Uterus (tissue), 4 donors: ENCODE results near the gene BCAT1. TPM values are rescaled to one million over a fixed set of nuclear protein-coding genes. Genes with fewer than 3 reads are reported as not detected.

Source experiments
- DNase-seq, 2 donors: peaks; one replicate each; pipeline ENCODE4 v3.0.0-alpha.2; 2019 to 2020
- H3K27ac ChIP-seq, 2 donors: fragments of 200-600 bp; sonication (generic); 1 replicate in 1 of 2; 2 replicates in 1 of 2; pipeline ENCODE4 v1.5.1; 2016 to 2018
- H3K27me3 ChIP-seq, 2 donors: fragments of 200-600 bp; sonication (generic); one replicate each; pipeline ENCODE4 v1.5.1; 2018 to 2019; ENCODE audit warnings: control low read depth in 1 of 2
- H3K36me3 ChIP-seq, 2 donors: fragments of 200-600 bp; sonication (generic); one replicate each; pipeline ENCODE4 v1.5.1; 2019; ENCODE audit warnings: control low read depth in 1 of 2
- H3K4me1 ChIP-seq, 2 donors: fragments of 200-600 bp; sonication (generic); one replicate each; pipeline ENCODE4 v1.5.1; 2018 to 2019; ENCODE audit warnings: control low read depth in 1 of 2
- H3K4me3 ChIP-seq, 2 donors: fragments of 200-600 bp; sonication (generic); 1 replicate in 1 of 2; 2 replicates in 1 of 2; pipeline ENCODE4 v1.5.1; 2018 to 2019; ENCODE audit warnings: mild to moderate bottlenecking in 1 of 2
- H3K9me3 ChIP-seq, 2 donors: fragments of 200-600 bp; sonication (generic); one replicate each; pipeline ENCODE4 v1.5.1; 2019; ENCODE audit warnings: control low read depth in 1 of 2
- POLR2A ChIP-seq, 2 donors: fragments of 450-650 bp; IDR thresholded peaks; one replicate each; pipeline ENCODE4 v1.6.1; 2016; ENCODE audit warnings: antibody characterized with exemption in 2 of 2, mild to moderate bottlenecking in 1 of 2, moderate library complexity in 1 of 2
- intact Hi-C: fragments of 100-400 bp; cut with DNase I; formaldehyde crosslinking; loops from one replicate; pipeline ENCODE4 v1.15.1; 2023; ENCODE audit warnings: low total_unique reads
- total RNA-seq, 4 donors: library from RNA; depleted of rRNA in 3 of 4; stranded (reverse); fragments of >200 nt in 3 of 4; gene quantifications; one replicate each; pipeline versions ENCODE4 v1.1.0 to v1.2.4, GENCODE V29; 2014 to 2023
- TF ChIP-seq, protein P1 (sequence below), 4 experiments: fragments of 200-600 bp in 2 of 4; fragments of 450-650 bp in 2 of 4; sonication (generic) in 2 of 4; IDR thresholded peaks; one replicate each; pipeline ENCODE4 v1.5.1; 2016 to 2019; ENCODE audit warnings: antibody characterized with exemption in 4 of 4, mild to moderate bottlenecking in 2 of 4, moderate library complexity in 1 of 4
- donor health status: DM: yes; HTN: yes; CAD: no.

The BCAT1 gene
- total RNA-seq, 4 donors from 2014 or later: 23.6 to 221 (median 59.7) TPM

DNA sequence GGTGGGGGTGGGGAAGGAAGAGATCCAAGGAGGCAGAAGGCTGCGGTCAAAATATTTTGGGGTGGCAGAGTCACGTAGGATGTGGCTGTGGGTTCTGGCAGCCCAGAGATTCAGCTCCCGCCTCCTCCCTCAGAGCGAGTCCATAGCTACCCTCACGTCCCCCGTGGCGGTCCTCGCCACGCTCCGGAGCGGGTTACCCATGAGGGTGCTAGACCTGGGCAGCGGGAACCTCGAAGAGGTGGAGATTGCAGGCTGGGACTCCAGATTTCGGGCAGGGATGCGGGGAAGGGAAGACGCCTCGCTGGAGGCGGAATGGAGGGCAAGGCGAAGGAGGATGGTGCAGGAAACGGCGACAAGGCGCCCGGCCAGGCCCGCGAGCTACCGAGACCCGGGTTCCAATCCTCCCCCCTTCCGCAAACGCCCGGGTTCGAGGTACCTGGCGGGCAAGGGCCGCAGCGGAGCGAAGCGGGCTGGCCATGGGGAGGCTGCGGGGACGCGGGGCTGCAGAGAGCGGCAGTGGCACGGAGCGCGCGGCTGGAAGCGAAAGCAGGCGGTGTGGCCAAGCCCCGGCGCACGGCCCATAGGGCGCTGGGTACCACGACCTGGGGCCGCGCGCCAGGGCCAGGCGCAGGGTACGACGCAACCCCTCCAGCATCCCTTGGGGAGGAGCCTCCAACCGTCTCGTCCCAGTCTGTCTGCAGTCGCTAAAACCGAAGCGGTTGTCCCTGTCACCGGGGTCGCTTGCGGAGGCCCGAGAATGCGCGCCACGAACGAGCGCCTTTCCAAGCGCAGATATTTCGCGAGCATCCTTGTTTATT, 46.2 kb downstream of the BCAT1 start:
- no peak for DNase-seq
- peak overlapping the region; percentile 50 to 52 for H3K4me3 ChIP-seq
- intact Hi-C loops: no loop called here
- TF ChIP-seq POLR2A (IDR thresholded peaks at IDR 0.05): no peak
- TF ChIP-seq, protein P1, sequence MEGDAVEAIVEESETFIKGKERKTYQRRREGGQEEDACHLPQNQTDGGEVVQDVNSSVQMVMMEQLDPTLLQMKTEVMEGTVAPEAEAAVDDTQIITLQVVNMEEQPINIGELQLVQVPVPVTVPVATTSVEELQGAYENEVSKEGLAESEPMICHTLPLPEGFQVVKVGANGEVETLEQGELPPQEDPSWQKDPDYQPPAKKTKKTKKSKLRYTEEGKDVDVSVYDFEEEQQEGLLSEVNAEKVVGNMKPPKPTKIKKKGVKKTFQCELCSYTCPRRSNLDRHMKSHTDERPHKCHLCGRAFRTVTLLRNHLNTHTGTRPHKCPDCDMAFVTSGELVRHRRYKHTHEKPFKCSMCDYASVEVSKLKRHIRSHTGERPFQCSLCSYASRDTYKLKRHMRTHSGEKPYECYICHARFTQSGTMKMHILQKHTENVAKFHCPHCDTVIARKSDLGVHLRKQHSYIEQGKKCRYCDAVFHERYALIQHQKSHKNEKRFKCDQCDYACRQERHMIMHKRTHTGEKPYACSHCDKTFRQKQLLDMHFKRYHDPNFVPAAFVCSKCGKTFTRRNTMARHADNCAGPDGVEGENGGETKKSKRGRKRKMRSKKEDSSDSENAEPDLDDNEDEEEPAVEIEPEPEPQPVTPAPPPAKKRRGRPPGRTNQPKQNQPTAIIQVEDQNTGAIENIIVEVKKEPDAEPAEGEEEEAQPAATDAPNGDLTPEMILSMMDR (IDR thresholded peaks at IDR 0.05): no peak
- peak overlapping the region; percentile 59 to 63 for H3K27ac ChIP-seq
- H3K4me1 ChIP-seq: no peaks in the 10 kb centered on the region
- H3K27me3 ChIP-seq: no peaks in the 10 kb centered on the region
- no peaks in the 10 kb centered on the region for H3K9me3 ChIP-seq
- no peaks in the 10 kb centered on the region for H3K36me3 ChIP-seq

DNA sequence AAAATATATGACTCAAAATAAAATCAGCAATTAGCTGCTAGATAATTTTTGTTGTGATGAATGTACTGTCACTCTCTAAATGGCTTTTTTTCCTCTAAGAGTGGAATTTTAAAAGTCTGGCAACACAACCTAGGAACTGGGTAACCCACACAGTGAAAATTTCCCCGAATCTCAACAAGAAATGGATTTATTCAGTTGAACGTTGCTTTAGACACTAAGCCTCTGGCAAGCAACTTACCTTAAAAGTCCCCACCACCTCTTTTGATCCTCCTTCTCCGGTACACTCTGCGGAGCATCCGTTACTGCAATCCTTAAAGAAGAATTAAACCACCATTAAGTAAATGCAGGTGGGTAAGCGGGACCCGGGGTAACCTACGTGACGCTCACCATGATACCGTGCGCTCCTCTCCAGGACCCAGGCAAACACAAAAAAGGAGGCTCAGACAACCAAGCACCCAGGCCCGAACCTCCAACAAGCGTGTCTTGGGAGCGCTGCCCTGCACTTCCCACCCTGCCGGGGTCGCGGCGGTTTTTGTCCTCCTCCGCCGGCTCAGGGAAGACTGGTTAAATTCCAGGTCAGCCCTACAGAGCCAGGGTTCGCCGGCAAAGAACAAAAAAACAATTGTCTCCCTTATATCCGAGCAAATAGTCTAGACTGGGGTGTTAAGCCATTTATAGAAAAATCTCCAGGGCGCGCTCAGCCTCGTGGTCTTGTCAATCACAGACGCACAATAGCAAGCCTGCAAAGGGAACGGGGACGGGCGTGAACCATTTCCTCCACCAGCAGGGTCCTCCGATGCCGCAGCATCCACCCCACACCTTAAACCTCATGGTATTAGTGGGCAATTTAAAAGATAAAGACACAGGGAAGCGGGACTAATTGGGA, 47.1 kb downstream of the BCAT1 start:
- no peaks in the 10 kb centered on the region for H3K36me3 ChIP-seq
- TF ChIP-seq, protein P1 (IDR thresholded peaks at IDR 0.05): no peak
- TF ChIP-seq POLR2A (IDR thresholded peaks at IDR 0.05): no peak

DNA sequence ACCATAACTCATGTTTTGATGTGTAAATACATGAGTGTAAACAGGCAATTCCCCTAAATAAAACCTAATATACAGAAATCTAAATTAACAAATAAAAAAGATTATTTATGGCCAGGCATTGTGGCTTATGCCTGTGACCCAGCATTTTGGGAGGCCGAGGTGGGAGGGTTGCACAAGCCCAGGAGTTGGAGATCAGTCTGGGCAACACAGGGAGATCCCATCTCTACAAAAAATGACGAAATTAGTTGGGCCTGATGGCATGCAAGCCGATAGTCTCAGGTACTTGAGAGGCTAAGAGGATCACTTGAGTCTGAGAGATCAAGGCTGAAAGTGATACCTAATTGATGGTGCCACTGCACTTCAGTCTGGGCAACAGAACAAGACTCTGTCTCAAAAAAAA, 48.7 kb downstream of the BCAT1 start:
- intact Hi-C loops: no loop called here
- no peaks in the 10 kb centered on the region for H3K27me3 ChIP-seq
- H3K9me3 ChIP-seq: no peaks in the 10 kb centered on the region
- TF ChIP-seq, protein P1 (IDR thresholded peaks at IDR 0.05): no peak
- no peak for TF ChIP-seq POLR2A (IDR thresholded peaks at IDR 0.05)
- H3K27ac ChIP-seq: no peak overlapping the region
- H3K4me1 ChIP-seq: no peaks in the 10 kb centered on the region
- no peak for DNase-seq
- H3K36me3 ChIP-seq: no peaks in the 10 kb centered on the region
- no peak overlapping the region for H3K4me3 ChIP-seq

More for the DNA sequence above, 47.1 kb downstream of the BCAT1 start:
- no peaks in the 10 kb centered on the region for H3K9me3 ChIP-seq
- H3K4me1 ChIP-seq: no peaks in the 10 kb centered on the region
- DNase-seq: no peak
- peak overlapping the region in 1 of 2 donors; percentile 52 for H3K4me3 ChIP-seq
- H3K27me3 ChIP-seq: no peaks in the 10 kb centered on the region
- intact Hi-C loops: no loop called here
- H3K27ac ChIP-seq: peak overlapping the region; percentile 59 to 63

DNA sequence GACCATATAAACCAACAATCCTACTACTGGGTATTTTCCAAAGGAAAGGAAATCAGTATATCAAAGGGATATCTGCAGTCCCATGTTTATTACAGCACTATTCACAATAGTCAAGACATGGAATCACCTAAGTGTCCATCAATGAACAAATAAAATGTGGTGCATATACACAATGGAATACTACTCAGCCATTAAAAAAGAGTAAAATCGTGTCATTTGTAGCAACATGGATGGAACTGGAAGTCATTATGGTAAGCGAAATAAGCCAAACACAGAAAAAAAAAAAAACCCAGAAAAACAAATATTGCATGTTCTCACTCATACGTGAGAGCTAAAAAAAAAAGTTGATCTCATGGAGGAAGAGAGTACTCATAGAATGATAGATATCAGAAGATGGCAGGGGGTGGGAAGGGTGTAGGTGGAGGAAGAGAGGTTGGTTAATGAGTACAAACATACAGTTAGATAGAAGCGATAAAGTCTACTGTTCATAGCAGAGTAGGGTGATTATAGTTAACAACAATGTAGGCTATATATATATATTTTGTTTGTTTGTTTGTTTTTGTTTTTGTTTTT, 49.3 kb downstream of the BCAT1 start:
- no peaks in the 10 kb centered on the region for H3K4me1 ChIP-seq
- H3K36me3 ChIP-seq: no peaks in the 10 kb centered on the region
- no peaks in the 10 kb centered on the region for H3K9me3 ChIP-seq
- H3K4me3 ChIP-seq: no peak overlapping the region
- no peaks in the 10 kb centered on the region for H3K27me3 ChIP-seq
- intact Hi-C loops: no loop called here
- H3K27ac ChIP-seq: no peak overlapping the region
- TF ChIP-seq POLR2A (IDR thresholded peaks at IDR 0.05): no peak
- TF ChIP-seq, protein P1 (IDR thresholded peaks at IDR 0.05): no peak
- no peak for DNase-seq
